HuH-7 (cell line): ENCODE measurements around the gene ADK.

Experiments used
- DNase-seq: peaks from one replicate; pipeline ENCODE4 v3.0.0; 2011; ENCODE audit warnings: low spot score

The ADK gene

DNA sequence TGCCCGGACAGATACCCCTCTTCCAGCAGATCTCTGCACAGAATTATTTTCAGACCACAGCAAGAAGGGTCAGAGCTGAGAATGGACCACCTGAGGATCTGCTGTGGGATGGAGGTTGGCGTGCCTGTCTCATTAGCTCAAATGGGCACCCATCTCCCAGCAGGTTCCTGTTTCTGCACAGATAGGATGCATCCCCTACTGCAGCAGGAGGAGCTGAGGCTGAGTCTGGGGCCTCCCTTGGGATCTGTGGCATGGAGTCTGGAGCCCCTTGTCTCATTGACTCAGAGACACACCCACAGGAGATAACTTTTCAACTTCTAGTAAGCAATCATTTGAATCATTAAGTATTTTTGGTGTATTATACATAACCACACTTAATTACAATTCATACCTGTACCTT lies 212.7 kb downstream of the ADK start:
- no peak for DNase-seq

- DNase-seq, result no peak
Observed at GRCh38 chr10:74365109-74365508, 214.1 kb downstream of the ADK start.

DNA sequence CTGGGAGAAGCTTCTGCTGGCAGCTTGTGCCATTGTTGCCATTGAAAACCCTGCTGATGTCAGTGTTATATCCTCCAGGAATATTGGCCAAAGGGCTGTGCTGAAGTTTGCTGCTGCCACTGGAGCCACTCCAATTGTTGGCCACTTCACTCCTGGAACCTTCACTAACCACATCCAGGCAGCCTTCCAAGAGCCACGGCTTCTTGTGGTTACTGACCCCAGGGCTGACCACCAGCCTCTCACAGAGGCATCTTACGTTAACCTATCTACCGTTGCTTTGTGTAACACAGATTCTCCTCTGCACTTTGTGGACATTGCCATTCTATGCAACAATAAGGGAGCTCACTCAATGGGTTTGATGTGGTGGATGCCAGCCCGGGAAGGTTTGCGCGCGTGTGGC lies 220.7 kb downstream of the ADK start:
- no peak for DNase-seq

GRCh38 chr10:74373059-74373458 lies 222.0 kb downstream of the ADK start:
- no peak for DNase-seq

DNA sequence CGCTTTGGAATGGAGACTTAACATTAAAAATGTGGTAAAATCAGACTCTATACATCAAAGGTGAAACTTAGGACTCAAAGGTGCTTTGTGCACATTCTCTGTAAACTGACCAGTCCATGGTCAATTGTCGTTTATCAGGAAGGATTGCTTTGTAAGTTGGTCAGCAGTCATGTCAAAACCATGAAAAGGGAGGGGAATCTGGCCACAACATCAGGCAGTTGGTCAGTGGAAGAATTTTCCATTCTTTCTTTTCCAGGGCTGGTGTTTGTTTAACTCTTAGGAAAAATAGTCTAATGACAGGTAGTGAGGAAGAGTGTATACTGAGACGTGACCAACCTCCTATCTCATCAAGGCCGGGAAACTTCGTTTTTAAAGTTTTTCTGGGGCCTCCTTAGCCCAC lies 226.5 kb downstream of the ADK start:
- DNase-seq, result no peak

DNA sequence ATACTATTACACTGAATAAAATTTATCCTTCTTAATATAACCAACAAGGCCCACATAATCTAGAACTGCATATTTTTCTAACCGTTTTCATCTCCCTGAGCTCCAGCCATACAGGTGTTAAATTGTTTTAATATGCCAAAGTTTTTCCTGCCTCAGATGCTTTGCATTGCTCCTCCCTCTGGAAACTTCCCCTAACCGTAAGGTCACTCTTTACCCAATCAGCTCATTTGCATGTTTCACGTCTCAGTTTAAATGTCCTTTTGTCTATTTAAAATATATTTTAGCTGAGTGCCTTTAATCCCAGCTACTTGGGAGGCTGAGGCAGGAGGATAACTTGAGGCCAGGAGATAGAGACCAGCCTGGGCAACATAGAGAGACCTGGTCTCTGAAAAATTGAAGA lies 228.5 kb downstream of the ADK start:
- no peak for DNase-seq

DNA sequence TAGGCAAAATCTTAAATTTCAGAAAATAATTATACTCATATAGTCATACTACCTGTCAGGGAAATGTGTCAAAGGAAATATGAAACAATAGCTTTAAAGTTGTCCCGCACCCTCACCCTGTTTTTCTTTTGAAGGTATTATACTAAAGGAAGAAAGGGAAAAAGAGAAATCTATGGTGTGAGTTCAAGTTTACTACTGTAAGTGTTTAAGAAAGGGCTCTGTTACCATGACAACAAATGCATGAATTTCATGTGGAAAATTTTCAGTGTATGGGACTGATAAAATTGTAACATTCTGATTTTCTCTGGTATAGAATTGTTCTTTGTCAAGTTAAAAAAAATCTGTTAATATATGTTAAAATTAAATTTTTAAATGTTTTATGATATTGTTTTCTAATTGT lies 229.8 kb downstream of the ADK start:
- no peak for DNase-seq

GRCh38 chr10:74381291-74381853 lies 230.4 kb downstream of the ADK start:
- no peak for DNase-seq

- no peak for DNase-seq
Observed at GRCh38 chr10:74382663-74383062, 231.6 kb downstream of the ADK start.

DNA sequence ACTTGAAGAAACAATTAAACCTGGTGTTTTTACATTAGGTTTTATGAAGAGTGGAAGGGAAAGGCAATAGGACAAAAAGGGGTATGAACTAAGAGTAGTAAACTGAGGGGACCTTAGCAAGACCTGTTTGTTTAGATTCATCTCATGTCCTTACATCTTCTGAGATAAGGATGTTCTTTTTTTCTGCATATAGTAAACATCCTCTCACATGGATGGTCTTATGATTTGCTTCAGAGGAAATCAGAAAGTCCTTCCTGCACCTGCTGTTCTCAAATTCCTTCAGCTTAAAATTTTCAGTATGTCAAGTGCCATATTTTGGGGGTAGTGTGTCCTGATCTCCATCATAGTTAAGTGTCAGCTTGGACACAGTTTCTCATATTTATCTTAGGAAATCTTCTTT lies 232.6 kb downstream of the ADK start:
- DNase-seq, result no peak

- DNase-seq, result no peak
Observed at GRCh38 chr10:74384615-74385183, 233.7 kb downstream of the ADK start.

- DNase-seq, result no peak
Observed at GRCh38 chr10:74388801-74389200, 237.8 kb downstream of the ADK start.

GRCh38 chr10:74391786-74392185 lies 240.8 kb downstream of the ADK start:
- DNase-seq, result no peak

GRCh38 chr10:74394416-74394969 lies 243.5 kb downstream of the ADK start:
- DNase-seq, result no peak

DNA sequence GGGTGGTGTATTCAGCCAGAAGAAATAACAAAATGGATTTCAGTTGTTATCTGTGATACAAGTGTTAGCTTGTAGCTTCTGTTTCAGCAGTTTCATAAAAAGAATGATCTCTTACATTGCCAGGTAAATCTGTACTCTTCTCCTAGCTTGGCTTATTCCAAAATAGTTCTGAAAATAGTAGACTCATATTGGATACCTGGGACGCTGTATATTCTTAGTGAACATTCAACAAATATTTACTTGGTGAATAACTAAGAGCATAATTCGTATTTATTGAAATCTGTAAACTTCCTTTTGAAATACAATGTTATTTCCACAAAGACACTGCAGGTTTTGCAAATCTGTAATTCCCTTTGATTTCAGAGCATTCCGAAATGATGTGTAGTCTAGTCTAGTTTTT lies 249.2 kb downstream of the ADK start:
- no peak for DNase-seq

DNA sequence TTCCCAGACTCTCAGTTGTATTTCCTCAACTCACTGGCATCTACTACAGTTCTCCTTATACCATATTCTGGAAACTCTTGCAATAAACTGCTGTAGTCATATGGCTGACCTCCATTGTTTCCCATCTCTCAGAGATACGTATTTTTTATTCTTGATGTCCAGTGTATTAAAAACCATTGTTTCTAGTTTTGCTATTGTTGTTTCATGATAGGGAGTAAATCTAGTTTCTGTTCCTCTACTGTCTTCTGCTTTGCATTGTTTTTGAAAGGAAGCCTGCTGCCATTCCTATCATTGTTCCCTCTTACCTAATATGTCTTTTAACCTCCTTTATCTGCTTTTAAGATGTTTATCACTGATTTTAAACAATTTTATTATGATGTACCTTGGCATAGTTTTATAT lies 255.0 kb downstream of the ADK start:
- no peak for DNase-seq

DNA sequence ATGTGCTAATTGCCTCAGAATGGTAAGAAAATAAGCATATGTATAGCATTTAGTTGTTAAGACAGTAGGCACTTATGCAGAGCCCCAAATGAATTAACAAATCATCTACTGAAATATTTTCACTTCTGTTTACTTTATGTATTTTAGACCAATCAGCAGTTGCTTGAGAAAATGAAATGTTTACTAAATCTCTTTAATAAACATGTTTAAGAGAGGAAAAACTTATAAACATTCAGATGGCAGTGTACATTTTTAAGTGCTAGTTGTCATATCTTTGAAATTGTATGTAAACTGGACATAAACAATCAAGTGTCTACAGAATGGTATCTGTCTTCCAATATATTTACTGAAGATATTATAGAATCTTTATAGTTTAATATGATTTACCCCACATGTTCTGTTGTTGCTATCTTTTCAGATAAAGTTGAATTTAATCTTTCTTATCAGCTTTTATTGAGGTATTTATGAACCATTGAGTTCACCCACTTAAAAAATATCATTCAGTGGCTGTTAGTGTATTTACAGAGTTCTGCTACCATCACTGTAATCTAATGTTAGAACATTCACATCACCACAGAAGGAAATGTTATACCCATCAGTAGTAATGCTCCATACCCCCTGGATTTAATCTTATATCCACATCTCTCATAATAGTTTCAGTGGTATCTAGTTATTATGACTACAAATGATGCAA lies 264.3 kb downstream of the ADK start:
- DNase-seq, result no peak

GRCh38 chr10:74417397-74417796 lies 266.4 kb downstream of the ADK start:
- no peak for DNase-seq

DNA sequence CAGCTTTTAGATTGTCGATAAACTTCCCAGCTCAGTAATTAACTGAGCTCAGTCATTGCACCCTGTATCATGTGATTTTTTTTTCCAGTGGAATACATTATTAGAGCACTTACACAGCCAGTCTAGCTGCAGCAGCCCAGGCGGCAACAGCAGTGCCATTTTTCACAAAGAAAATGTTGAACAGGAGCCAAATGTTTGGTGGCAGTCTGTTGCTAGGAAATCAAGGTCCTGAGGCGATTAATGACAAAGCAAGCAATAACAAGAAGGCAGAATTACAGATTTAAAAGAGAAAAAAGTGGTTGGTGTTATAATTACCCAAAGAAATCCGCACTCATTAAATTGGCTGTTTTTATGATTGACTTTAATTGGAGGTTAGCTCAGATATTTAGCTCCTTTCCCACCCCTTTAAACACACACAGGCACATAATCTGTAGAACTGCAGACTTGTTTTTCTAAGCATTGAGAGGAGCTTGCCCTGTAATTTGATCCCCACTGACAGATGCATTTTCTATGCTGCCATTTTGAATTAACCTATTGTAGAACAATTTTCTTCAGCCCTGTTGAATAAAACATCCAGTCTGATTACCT lies 267.4 kb downstream of the ADK start:
- no peak for DNase-seq

DNA sequence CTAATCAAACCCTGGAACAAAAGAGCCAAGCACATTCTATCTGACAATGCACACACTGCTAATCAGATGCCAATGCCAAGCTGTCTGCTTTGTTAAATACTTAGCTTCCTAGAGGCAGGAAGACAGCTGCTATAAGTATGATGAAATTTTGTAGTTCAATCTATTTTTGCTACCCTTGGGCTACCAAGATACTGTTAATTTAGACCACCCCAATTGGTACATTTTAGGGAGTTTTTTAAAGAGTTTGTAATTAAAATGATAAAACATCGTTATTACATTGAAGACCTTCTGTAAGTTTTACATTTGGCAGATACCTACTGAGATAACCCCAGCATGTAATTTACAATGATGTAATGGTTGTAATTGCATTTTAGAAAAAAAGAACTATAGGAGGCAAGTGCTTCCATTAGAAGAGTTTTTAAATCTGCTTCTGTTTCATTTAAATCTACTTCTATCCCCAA lies 268.5 kb downstream of the ADK start:
- no peak for DNase-seq

- DNase-seq, result no peak
Observed at GRCh38 chr10:74419958-74420375, 268.9 kb downstream of the ADK start.

GRCh38 chr10:74424565-74424964 lies 273.5 kb downstream of the ADK start:
- DNase-seq, result no peak

DNA sequence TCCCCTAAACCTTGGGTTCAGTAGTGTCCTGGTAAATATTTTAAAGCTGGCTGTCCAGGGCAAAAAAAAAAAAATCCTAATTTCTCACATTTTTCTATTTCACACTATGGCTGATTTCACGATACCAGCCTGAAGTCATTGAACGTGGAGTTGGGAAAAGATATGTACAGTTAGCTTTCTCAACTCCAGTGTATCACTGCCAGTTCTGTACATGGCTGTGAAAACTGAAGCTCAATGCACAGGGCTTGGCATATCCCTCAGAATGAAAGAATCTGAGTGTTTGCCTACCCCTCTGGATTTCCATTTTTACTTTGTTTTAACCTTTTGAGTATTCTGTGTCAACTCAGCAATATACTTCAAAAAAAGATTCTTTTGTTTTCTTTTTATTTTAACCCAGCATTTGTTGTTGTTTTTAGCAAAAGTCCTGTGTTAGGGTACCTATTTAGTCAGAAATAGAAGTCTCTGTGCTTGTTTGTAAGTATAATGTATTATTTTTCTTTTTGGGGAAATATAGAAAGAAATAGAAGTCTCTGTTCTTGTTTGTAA lies 274.5 kb downstream of the ADK start:
- DNase-seq, result no peak
